Kidney epithelial cell (primary cell): ENCODE measurements around the gene CPNE8. TPM values are rescaled to one million over a fixed set of nuclear protein-coding genes. Genes with fewer than 3 reads are reported as not detected.

ENCODE experiments used
- DNase-seq: peaks from one replicate; pipeline ENCODE4 v3.0.0-alpha.2; 2010; ENCODE audit warnings: low read depth
- H3K27me3 ChIP-seq: 2 replicates; pipeline ENCODE4 v1.6.0; 2011; ENCODE audit warnings: low read length; ENCODE audit not compliant: control insufficient read depth, insufficient read depth
- H3K36me3 ChIP-seq: 2 replicates; pipeline ENCODE4 v1.5.1; 2011; ENCODE audit warnings: low read length; ENCODE audit not compliant: control insufficient read depth, insufficient read depth
- H3K4me3 ChIP-seq: 2 replicates; pipeline ENCODE4 v1.5.1; 2011; ENCODE audit warnings: low read depth, mild to moderate bottlenecking, control low read depth, low read length
- CTCF ChIP-seq: IDR thresholded peaks from 2 replicates; pipeline ENCODE4 v1.5.1; 2011; ENCODE audit warnings: mild to moderate bottlenecking, moderate library complexity, low read length, control low read depth, inconsistent platforms; ENCODE audit not compliant: insufficient read depth, poor library complexity, severe bottlenecking
- total RNA-seq: library from RNA; depleted of rRNA; stranded (reverse); fragments of >200 nt; gene quantifications from 2 replicates; pipeline ENCODE4 v1.2.3, GENCODE V29; 2015

The CPNE8 gene
- total RNA-seq, 1 donor from 2014 or later, result 8.0 TPM

DNA sequence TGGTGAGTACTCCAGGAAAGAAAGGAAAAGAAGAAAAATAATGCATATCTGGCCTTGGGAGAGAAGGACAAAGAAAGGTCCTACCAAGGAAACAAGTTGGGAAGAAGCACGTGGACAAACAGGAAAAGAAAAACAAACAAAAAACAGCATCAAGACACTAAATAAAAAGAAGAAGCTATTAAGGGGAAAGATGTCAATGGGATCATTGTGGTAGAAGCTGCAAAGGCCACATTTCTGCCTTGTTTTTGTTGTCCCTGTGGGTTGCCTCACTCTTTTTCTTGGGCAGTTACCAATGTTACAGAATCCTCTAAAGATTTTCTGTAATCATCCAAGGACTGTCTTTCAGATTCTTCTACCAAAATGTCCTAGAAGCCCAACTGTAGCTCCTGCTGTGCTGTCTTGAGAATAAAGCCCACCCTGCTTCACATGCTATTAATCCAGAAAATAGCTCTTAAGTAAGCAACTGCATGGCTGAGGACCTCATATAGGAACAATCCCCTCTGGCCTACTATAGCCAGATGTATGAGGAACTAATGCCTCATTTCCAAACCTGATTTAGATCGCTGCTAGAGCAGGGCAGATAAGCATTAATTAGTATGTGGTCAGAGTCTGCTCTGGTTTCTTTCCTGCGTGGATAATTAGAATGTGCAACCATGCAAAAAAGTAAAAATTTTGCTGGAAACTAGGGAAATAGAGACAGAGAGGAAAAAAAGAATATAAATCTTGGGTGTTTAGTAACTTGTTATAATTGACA lies 10.2 kb upstream of the CPNE8 start:
- no peak overlapping the region for H3K4me3 ChIP-seq
- TF ChIP-seq CTCF, result no peak
- DNase-seq, result no peak
- H3K27me3 ChIP-seq, result no peaks in the 10 kb centered on the region
- H3K36me3 ChIP-seq, result no peaks in the 10 kb centered on the region

DNA sequence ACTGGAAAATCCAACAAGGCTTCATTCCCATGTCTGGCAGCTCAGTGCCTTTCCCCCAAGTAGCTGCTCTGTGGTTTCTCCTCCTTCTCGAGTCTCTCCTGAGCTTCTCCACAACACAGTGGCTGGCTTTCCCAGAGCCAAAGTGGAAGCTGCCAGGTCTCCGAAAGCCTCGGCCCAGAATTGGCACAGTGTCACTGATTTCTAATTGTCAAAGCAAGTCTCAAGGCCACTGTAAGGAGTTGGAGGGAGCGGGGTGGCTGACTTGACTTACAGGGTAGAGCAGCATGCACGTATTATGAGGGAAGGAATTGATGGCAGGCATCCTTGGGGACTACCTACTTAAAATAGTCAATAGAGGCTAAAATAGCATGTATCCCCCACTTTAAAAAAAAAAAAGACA lies 6.7 kb upstream of the CPNE8 start:
- TF ChIP-seq CTCF, result no peak
- no peak for DNase-seq
- Histone ChIP-seq H3K36me3 (no peaks in the 10 kb centered on the region), H3K4me3 (no peak overlapping the region), H3K27me3 (no peaks in the 10 kb centered on the region)

- Histone ChIP-seq H3K27me3 (no peaks in the 10 kb centered on the region), H3K4me3 (no peak overlapping the region), H3K36me3 (no peaks in the 10 kb centered on the region)
- TF ChIP-seq CTCF, result no peak
- DNase-seq, result no peak
Measured at GRCh38 chr12:38911611-38912010, 6.2 kb upstream of the CPNE8 start.

DNA sequence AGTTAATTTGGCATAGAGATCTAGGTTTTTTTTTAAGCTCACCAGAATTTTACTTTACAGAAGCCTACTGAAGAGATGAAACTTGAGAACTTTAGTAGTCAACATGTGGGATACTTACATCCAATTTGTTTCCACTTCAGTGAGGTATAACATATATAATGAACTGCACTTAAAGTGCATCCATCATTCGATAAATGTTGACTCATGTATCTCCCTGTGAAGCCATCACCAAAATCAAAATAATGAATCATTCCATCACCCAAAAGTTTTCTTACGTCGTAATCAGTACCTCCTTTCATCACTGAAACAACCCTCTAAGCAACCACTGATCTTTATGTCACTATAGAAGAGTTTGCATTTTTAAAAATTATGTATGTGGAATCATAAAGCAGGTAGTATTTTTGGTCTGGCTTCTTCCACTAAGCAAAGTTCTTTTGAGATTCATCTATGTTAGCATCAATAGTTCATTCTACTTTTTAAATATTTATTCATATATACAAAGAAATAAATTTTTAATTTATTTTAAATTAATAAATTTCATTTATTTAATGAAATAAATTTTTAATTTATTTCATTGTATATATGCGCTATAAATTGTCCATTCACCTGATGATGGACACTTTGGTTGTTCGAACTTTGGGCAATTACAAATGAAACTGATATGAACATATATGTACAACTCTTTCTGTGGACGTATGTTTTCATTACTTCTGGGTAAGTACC lies 2.0 kb upstream of the CPNE8 start:
- TF ChIP-seq CTCF, result no peak
- Histone ChIP-seq H3K4me3 (peak overlapping the region; percentile 53), H3K27me3 (no peaks in the 10 kb centered on the region), H3K36me3 (no peaks in the 10 kb centered on the region)
- DNase-seq, result no peak

DNA sequence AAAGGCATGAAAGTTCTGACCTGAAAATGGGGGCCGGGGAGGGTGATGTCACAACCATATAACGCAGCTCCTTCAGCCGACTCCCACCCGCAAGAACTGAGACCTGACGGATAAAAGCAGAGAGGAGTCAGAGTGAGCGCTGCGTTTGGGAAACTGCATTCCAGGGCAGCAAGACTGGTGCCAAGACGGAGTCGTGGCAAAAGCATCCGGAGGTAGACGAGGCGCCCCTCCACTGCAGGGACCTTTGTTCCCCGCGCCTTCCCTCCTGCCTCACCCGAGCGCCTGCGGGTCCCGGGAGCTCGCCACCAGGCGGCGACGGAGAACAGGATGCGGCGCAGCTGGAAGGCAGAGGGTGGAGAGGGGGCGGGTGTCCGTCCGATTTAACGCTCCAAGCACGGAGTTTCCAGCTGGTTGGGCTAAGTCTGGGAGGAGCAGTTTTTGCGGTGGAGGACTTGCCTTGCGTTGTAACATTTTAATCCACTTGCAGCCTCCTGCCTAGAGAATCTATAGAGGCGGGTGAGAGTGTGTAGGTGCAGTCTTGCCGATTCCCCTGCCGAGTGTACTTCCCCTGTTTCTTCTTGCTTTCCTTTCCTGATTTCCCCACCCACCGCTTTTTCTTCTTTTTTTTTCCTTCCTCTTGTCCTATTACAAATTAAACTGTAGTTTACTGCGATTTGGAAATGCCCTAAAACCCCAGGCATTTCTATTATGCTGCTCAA lies 1.2 kb upstream of the CPNE8 start:
- peak; percentile 96 for TF ChIP-seq CTCF
- H3K27me3 ChIP-seq, result no peaks in the 10 kb centered on the region
- peak overlapping the region; percentile 53 for H3K4me3 ChIP-seq
- peak; percentile 66 for DNase-seq
- no peaks in the 10 kb centered on the region for H3K36me3 ChIP-seq
